Astrocyte of the cerebellum (primary cell): ENCODE results near the gene COX11.

Experiments
- DNase-seq: peaks from one replicate; pipeline ENCODE4 v3.0.0-alpha.2; 2011; ENCODE audit warnings: low read depth
- H3K4me3 ChIP-seq: 2 replicates; pipeline ENCODE4 v1.5.1; 2011; ENCODE audit warnings: mild to moderate bottlenecking, low read depth, low read length, moderate library complexity
- CTCF ChIP-seq: IDR thresholded peaks from 2 replicates; pipeline ENCODE4 v1.5.1; 2012; ENCODE audit warnings: low read length, low read depth, moderate library complexity, mild to moderate bottlenecking; ENCODE audit errors: missing control alignments
- in situ Hi-C: cut with HindIII; loops from 2 replicates; pipeline ENCODE4 v1.10.0; 2017; ENCODE audit warnings: low sequenced_read_pairs

Gene COX11

GRCh38 chr17:54937018-54937417 is 31.4 kb downstream of the COX11 start:
- H3K4me3 ChIP-seq = no peak overlapping the region
- DNase-seq = no peak
- no peak for TF ChIP-seq CTCF
- in situ Hi-C loops = no loop called here

GRCh38 chr17:54935471-54935870 is 33.0 kb downstream of the COX11 start:
- in situ Hi-C loops = no loop called here
- no peak for DNase-seq
- TF ChIP-seq CTCF = no peak
- no peak overlapping the region for H3K4me3 ChIP-seq

GRCh38 chr17:54933921-54934320 is 34.5 kb downstream of the COX11 start:
- no peak for DNase-seq
- in situ Hi-C loops = no loop called here
- TF ChIP-seq CTCF = no peak
- no peak overlapping the region for H3K4me3 ChIP-seq

DNA sequence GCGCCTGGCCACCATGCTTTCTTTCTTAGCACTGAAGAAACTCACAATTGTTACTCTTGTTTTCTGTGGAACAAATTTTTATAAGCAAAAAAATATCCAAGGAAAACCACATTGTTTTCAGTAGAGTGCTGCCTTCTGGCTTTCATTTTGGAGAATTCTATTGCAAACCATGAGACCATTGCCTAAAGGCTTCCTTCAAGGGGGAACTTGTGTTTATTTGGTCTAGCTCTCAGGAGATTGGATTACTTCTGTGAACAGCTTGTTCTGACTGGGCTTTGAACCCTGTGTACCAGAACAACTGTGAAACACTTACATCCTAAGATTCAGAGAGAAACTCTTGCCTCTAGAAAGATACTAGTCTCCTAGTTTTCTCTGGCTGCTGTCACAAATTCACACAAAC is 35.7 kb downstream of the COX11 start:
- H3K4me3 ChIP-seq = no peak overlapping the region
- no peak for TF ChIP-seq CTCF
- DNase-seq = peak; percentile 9
- in situ Hi-C loops = no loop called here

- no peak overlapping the region for H3K4me3 ChIP-seq
- no peak for TF ChIP-seq CTCF
- in situ Hi-C loops = no loop called here
- no peak for DNase-seq
Measured at GRCh38 chr17:54927525-54927924, 40.9 kb downstream of the COX11 start.

DNA sequence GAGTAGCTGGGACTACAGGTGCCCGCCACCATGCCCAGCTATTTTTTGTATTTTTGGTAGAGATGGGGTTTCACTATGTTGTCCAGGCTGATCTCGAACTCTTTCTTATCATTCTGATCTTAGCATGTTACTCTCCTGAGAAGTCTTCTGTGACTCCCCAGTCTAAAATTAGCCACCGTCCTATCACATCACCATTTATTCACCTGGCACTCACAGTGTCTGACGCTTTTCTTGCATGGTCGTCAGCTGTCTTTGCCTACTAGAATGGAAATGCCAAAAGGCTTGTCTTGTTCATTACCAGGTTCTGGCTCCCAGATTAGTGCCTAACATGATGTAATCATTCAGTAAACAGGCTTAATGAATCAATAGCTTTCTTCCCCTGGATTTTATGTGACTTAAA is 44.0 kb downstream of the COX11 start:
- no peak overlapping the region for H3K4me3 ChIP-seq
- no peak for DNase-seq
- no peak for TF ChIP-seq CTCF
- in situ Hi-C loops = no loop called here

DNA sequence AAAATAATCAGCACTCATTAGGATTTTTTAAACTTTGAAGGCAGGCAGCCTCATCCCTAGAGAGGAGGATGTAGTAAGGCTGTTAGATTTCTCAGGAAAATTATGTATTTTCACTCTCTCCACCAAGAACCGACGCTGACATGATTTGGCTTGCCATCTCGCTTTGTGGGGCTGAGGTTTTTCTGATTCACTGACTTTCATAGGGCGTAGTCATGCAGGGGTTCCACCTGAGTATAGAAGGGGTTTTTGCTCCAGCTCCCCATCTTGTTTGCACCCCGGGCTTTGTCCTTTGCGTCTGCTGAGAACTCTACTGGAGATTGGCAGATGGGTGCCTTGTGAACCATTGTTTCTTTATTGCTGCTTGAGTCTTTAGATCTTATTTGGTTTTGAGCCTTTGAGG is 47.6 kb downstream of the COX11 start:
- no peak for TF ChIP-seq CTCF
- in situ Hi-C loops = no loop called here
- DNase-seq = no peak

More for the DNA sequence above, 47.6 kb downstream of the COX11 start:
- no peak overlapping the region for H3K4me3 ChIP-seq
